HG03442 (cell line): Measurements from ENCODE around the gene C1orf21.

Experiments used
- ATAC-seq: cut with Tn5 transposase; IDR thresholded peaks from one replicate; pipeline ENCODE4 v1.9.1; 2021; ENCODE audit warnings: mild to moderate bottlenecking, moderate library complexity; ENCODE audit not compliant: unreplicated experiment

C1orf21 gene

DNA sequence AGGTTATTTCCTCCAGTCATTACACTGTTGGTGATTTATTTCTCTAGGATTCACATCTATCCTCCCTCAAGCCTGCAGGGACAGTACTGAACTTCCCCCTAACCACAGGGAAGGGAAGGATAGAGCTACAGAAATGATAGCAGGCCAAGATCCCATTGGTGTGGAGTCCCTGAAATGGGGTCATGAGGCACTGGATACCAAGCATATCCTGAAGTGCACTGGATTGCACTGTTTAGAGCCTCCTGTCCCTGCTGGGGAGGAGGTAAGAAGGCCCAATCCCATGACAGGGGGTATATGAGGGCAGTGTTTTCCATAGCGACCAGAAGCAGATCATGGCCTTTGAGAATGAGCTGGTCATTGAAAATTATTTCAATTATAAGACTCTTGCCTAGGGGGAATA is 56.8 kb downstream of the C1orf21 start:
- no peak for ATAC-seq

- ATAC-seq: no peak
Observed at GRCh38 chr1:184445997-184446396, 59.2 kb downstream of the C1orf21 start.

DNA sequence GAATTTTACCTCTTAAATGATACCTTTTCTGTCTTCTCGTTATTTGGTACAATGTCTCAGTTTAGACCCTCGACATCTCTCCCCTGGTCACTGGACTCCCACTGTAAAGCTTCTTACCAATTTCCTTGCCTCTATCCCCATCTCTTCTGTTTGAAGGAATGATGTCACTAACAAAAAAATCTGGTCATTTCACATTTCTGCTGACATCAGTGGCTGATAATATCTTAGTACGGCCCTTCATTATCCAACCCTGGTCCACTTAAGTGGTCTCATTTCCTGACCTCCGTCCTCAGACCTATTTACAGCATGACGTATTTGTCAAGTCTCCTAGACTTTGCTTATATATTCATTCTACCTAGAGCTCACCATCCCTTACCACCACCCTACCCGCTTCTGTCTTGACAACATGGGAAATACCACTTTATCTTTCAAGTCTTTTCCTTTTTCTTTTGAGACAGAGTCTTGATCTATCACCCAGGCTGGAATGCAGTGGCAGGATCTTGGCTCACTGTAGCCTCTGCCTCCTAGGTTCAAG is 60.9 kb downstream of the C1orf21 start:
- no peak for ATAC-seq

DNA sequence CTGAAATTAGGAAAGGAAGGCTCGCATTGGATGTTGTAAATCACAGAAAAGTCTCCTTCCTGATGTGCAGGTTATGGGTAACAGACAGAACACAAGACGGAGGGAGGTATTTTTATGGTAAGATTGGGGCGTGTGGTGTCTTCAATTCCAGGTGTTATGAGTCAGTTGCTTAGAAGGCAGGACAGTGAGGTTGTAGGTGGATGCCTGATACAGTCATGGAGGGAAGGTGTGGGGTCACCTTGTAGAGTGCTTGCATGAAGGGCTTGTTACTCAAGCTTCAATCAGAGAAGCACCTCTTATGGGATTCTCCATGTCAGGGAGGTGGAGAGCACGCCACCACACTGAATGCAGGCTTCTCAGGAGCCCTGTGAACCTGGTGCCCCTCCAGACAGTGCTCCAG is 63.1 kb downstream of the C1orf21 start:
- ATAC-seq: no peak

DNA sequence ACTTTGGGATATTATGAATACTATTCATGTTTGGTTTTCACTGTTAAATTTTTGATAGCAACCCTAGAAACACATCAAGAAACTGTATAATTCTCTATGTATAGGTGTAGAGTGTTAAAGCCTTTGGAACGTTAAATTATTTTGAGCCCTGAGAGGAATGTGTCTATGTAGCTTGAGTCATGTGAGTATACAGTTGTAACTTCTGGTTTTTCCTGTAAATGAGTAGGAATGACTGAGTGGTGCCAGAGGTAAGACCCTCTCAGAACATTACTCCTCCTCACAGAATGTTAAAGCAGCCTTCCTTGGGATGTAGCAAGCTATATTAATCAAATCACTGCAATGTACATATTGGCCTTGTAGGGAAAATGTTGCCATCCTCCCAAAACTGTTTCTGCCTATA is 69.0 kb downstream of the C1orf21 start:
- ATAC-seq: no peak

DNA sequence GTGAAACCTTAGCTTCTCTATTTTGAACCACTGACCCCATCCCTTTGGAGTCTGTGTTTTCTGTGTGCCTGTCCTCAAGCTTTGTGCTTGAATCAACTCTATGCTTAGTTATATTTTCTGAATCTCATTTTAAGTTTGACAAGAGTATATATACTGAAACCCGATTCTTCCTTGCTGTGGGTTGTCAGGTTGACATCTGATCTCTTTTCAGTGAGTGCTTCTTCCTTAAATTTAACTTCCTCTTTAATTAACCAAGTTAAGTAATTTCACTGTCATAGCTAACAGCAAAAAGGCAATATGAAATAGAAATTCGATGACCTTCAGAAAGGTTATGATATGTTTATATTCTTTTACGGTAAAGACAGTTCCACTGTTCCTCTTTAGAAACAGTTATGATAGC is 69.4 kb downstream of the C1orf21 start:
- no peak for ATAC-seq

GRCh38 chr1:184457500-184457899 is 70.7 kb downstream of the C1orf21 start:
- no peak for ATAC-seq

DNA sequence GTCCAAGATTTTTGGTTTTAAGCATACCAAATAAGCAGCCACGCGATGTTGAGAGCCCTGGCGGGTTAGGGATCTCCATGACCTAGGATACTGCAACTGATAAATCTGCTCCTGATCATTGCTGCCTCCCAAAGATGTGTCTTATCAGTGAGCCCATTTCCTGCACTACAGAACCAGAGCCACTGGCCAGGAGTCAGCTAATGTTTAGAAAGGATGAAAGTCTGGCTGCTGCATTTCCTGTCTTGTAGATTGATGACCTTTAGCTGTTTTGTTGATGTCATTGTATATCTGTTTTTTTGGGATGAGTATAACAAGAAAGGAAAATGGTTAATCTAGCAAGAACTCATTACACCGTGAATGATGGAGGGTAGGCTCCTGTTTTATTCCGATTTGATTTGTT is 74.5 kb downstream of the C1orf21 start:
- ATAC-seq: no peak

DNA sequence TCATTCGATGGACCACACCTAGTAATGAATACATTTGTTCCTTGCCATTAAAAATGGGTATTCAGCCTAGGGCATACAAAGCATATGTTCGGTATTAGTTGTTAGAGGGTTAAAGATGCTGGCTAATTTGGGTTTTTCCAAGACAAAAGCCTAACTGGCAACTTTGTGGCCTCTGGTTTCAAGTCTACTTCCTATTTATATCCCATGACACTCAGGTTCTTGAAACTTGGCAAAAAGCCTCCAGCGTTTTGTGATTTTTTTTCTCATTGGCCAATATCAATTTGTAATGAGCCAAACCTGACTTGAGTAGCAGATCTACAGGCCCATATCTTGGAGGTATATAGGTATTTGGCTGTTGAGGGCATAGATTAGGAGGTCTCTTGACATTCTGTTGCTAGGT is 75.3 kb downstream of the C1orf21 start:
- no peak for ATAC-seq

DNA sequence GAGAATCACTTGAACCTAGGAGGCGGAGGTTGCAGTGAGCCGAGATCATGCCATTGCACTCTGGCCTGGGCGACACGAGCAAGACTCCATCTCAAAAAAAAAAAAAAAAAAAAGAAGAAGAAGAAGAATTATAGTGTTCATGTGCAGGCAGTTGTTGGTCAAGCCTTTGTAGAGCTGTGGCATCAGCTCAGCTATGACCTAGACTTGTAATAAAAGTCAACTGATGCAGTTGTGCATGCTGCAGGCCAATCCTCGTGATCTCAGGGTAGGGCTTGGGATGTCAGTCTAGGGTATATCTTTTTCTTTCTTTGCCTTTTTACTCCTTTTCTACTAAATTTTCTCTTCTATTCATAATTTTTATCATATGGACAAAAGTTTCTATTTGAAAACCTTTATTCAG is 76.2 kb downstream of the C1orf21 start:
- no peak for ATAC-seq

DNA sequence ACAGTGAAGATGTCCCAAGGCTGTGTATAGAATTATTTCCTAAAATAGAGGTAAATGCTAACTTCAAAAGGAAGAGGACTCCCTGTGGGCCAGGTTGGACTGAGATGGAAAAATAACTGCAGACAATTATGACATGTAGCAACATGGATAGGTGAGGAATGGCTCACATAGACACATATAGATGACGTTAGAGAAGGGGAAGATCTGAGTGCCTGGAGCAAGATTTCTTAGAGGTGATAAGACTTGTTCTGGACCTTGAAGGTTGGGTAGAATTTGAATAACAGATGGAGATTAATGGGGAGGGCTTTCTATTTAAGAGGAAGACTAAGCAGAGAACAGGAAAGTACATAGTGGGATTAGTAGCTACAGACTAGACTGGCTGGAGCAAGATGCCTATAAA is 76.9 kb downstream of the C1orf21 start:
- no peak for ATAC-seq

GRCh38 chr1:184464757-184465156 is 77.9 kb downstream of the C1orf21 start:
- ATAC-seq: no peak

GRCh38 chr1:184465489-184466146 is 78.8 kb downstream of the C1orf21 start:
- no peak for ATAC-seq

DNA sequence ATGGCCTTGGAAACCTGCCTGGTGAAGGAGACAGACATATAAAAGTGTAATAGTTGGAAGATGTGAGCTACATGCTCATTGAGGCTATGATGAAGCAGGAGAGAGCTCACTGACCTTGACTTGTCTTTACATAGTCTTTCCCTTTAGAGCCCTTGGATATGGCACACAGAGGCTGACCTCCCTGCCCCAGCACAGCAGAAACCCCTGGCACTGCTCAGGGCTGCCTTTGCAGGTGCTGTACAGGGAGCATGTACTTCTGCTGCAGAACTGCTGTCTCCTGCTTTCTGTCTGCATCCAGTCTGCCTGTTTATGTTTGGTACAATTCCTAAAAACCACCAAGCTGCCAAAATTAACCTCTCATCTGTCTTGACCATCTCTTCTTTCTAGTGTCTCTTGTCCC is 80.5 kb downstream of the C1orf21 start:
- ATAC-seq: no peak

DNA sequence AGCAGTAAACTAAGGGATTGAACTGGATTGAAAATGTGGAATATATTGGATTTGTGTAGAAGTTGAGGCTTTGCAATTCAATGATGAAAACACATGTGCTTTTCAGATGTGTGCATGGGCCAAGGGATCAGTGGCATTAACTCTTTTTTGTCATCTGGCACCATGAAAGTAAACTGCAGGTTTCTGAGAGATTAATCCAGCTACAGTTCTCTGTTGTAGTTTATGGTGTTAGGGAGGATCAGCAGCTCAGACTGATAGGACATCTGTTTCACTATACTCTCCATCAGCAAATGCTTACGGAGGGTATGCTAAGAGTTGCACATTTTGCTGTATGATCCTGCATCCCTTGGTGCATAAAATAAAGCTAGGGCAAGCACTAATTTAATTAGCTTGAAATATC is 82.6 kb downstream of the C1orf21 start:
- no peak for ATAC-seq

DNA sequence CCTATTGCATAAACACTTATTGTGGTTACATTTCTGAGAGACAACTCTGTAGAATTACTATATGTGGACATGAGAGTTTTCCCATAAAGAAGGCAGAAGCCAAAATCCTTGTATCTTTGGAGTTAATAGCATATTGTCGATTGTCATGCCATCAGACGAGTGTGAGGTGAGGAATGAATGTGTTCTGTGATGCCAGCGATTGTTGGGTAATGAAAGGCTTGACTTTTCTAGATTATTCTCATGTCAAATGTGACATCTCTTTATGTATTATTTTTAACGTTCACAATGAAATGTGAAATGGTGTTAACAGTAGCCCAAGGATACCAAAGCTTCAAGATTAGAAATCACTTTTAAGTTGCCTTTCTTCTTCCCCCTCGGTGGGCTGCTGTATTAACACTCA is 84.9 kb downstream of the C1orf21 start:
- no peak for ATAC-seq

- no peak for ATAC-seq
Observed at GRCh38 chr1:184472136-184472535, 85.3 kb downstream of the C1orf21 start.

- no peak for ATAC-seq
Observed at GRCh38 chr1:184473176-184473966, 86.5 kb downstream of the C1orf21 start.

- no peak for ATAC-seq
Observed at GRCh38 chr1:184476187-184476586, 89.4 kb downstream of the C1orf21 start.

GRCh38 chr1:184479435-184480167 is 92.8 kb downstream of the C1orf21 start:
- no peak for ATAC-seq

DNA sequence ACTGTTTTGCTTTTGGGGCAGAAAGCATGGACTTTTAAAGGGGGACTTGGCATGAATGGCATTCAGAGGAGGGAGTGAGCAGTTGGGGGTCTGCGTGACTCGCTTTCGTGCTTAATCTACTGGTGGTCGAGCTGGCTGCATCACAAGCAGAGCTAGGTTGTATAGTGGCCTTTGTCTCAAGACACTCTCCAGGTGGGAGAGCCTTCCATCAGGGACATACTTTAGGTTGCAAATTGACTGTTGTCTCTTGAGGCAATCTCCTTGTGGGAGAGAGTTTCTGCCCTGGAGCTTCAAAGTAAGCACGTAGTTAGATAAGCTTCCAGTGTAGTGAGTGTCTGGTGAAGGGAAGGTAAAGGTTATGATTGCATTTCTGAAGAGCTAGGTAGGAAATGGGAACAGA is 93.9 kb downstream of the C1orf21 start:
- no peak for ATAC-seq

DNA sequence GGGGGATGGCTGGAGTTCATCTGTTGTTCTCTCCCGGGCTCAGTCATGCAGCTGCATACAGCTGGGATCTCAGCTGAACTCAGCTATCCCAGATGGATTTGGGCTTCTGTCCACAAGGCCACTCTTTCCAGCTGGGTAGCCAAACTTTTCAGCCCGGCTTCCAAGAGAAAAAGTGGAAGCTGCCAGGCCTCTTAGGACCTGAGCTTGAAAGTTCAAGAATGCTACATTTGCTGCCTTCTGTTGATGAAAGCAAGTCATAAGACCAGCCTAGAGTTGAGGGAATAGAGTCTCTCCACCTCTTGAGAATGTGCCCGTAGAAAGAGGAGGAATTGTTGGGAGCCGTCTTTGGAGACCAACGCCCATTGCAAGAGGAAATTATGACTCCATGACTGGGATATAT is 95.3 kb downstream of the C1orf21 start:
- no peak for ATAC-seq
